GM18517 (cell line): Measurements from ENCODE around the gene NUDT9.
"Not testable (repeated sequence)": the region's sequence is repeated elsewhere in the genome, so short reads cannot be mapped to it uniquely, and the experiment has no call there.

ENCODE experiments used
- ATAC-seq: cut with Tn5 transposase; IDR thresholded peaks from one replicate; pipeline ENCODE4 v1.9.1; 2021; ENCODE audit warnings: mild to moderate bottlenecking, moderate library complexity; ENCODE audit not compliant: unreplicated experiment

The NUDT9 gene

GRCh38 chr4:87458913-87459312 is 36.5 kb downstream of the NUDT9 start:
- ATAC-seq: no peak

- no peak for ATAC-seq
Measured at GRCh38 chr4:87461281-87461700, 38.9 kb downstream of the NUDT9 start.

GRCh38 chr4:87462102-87462501 is 39.7 kb downstream of the NUDT9 start:
- no peak for ATAC-seq

- no peak for ATAC-seq
Measured at GRCh38 chr4:87465739-87466366, 43.5 kb downstream of the NUDT9 start.

GRCh38 chr4:87469390-87469789 is 47.0 kb downstream of the NUDT9 start:
- no peak for ATAC-seq

- ATAC-seq: no peak
Measured at GRCh38 chr4:87476934-87477333, 54.6 kb downstream of the NUDT9 start.

GRCh38 chr4:87478732-87479250 is 56.4 kb downstream of the NUDT9 start:
- no peak for ATAC-seq

GRCh38 chr4:87481377-87481776 is 59.0 kb downstream of the NUDT9 start:
- no peak for ATAC-seq

- ATAC-seq: not testable (repeated sequence)
Measured at GRCh38 chr4:87483247-87483646, 60.9 kb downstream of the NUDT9 start.

GRCh38 chr4:87488666-87489065 is 66.3 kb downstream of the NUDT9 start:
- not testable (repeated sequence) for ATAC-seq

GRCh38 chr4:87489678-87490077 is 67.3 kb downstream of the NUDT9 start:
- ATAC-seq: no peak

GRCh38 chr4:87490664-87491369 is 68.4 kb downstream of the NUDT9 start:
- ATAC-seq: no peak

GRCh38 chr4:87491436-87491835 is 69.1 kb downstream of the NUDT9 start:
- ATAC-seq: no peak

- ATAC-seq: not testable (repeated sequence)
Measured at GRCh38 chr4:87491851-87492250, 69.5 kb downstream of the NUDT9 start.

GRCh38 chr4:87493115-87493514 is 70.7 kb downstream of the NUDT9 start:
- no peak for ATAC-seq

GRCh38 chr4:87497159-87497558 is 74.8 kb downstream of the NUDT9 start:
- no peak for ATAC-seq

GRCh38 chr4:87497578-87497977 is 75.2 kb downstream of the NUDT9 start:
- ATAC-seq: no peak

- peak; percentile 62 for ATAC-seq
Measured at GRCh38 chr4:87498446-87498900, 76.1 kb downstream of the NUDT9 start.

GRCh38 chr4:87499403-87500091 is 77.2 kb downstream of the NUDT9 start:
- ATAC-seq: peak; percentile 80

- ATAC-seq: peak; percentile 31
Measured at GRCh38 chr4:87500092-87500462, 77.7 kb downstream of the NUDT9 start.

GRCh38 chr4:87502580-87503238 is 80.3 kb downstream of the NUDT9 start:
- no peak for ATAC-seq
